Duodenal mucosa (tissue), 2 donors: ENCODE data around the gene ECM2.

Experiments used
- H3K27ac ChIP-seq: one replicate; pipeline ENCODE4 v1.7.0; 2013; ENCODE audit warnings: low read depth, low read length
- H3K27me3 ChIP-seq, 2 donors: one replicate each; pipeline ENCODE4 v1.7.0; 2013; ENCODE audit warnings: low read length in 2 of 2, control low read depth in 1 of 2; ENCODE audit not compliant: insufficient read depth in 2 of 2, control insufficient read depth in 1 of 2
- H3K36me3 ChIP-seq, 2 donors: one replicate each; pipeline ENCODE4 v1.7.0; 2013; ENCODE audit warnings: low read length in 2 of 2, control low read depth in 1 of 2; ENCODE audit not compliant: insufficient read depth in 2 of 2, control insufficient read depth in 1 of 2
- H3K4me1 ChIP-seq, 2 donors: one replicate each; pipeline ENCODE4 v1.7.0; 2013; ENCODE audit warnings: low read length in 2 of 2, control low read depth in 1 of 2; ENCODE audit not compliant: insufficient read depth in 2 of 2, control insufficient read depth in 1 of 2
- H3K4me3 ChIP-seq, 2 donors: one replicate each; pipeline ENCODE4 v1.7.0; 2013; ENCODE audit warnings: low read length in 2 of 2, low read depth in 1 of 2
- H3K9ac ChIP-seq, 2 donors: one replicate each; pipeline ENCODE4 v1.7.0; 2013; ENCODE audit warnings: low read length in 2 of 2, low read depth in 1 of 2
- H3K9me3 ChIP-seq, 2 donors: one replicate each; pipeline ENCODE4 v1.7.0; 2013; ENCODE audit warnings: low read length in 2 of 2, control low read depth in 1 of 2; ENCODE audit not compliant: control insufficient read depth in 1 of 2

Gene ECM2

DNA sequence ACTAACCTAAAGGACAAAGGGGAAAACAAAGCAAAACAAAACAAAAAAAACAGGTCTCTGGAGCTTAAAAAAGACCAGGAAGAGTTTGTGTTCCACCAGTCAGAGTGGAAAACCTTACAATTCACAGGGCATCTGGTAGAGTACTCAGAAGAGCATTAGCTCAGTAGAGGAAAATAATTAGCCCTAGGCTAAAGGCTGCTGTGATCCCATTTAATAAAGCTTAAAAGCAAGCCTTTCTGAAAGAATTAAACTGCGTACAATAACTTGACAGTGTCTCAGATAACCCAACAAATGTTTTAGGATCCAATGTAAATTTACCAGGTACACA is 7.3 kb downstream of the ECM2 start:
- Histone ChIP-seq H3K4me1 (peaks cover 0 to under 1% of the 10 kb centered on the region in 2 donors), H3K9me3 (no peaks in the 10 kb centered on the region), H3K9ac (no peak overlapping the region), H3K27me3 (no peaks in the 10 kb centered on the region), H3K4me3 (no peak overlapping the region), H3K27ac (no peak overlapping the region), H3K36me3 (no peaks in the 10 kb centered on the region)

DNA sequence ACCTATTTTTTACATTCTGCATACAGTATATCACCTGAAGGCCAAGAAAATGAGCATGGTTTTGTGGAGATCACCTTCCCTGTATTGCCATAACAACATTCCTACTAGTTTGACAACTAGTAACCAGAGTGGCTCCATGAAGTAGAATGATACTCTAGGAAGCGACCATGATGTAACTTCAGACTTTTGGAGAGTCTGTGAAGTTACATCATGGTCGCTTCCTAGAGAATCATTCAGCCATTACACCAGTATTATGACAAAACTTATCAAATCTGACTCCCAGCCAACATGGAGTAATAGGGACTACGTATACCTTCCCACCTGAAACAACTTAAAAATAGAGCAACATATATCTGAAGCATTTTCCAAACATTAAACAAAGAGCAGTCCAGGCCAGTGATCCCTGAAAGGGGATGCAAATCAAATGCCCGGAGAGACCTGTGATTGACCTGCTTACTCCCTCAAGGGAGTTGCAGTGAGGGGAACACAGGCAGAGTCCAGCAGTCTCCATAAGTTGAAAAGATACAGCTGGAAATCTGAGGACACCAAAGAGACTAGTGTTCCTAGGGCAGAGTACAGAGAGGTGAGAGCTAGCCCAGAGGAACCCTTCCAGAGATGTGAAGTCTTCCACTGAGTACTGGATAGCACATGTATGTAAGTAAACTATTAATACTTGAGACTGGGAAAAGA is 7.8 kb downstream of the ECM2 start:
- Histone ChIP-seq H3K4me1 (peaks cover 0 to 4% of the 10 kb centered on the region in 2 donors), H3K9ac (no peak overlapping the region), H3K9me3 (no peaks in the 10 kb centered on the region), H3K27me3 (no peaks in the 10 kb centered on the region), H3K4me3 (no peak overlapping the region), H3K27ac (no peak overlapping the region), H3K36me3 (no peaks in the 10 kb centered on the region)

DNA sequence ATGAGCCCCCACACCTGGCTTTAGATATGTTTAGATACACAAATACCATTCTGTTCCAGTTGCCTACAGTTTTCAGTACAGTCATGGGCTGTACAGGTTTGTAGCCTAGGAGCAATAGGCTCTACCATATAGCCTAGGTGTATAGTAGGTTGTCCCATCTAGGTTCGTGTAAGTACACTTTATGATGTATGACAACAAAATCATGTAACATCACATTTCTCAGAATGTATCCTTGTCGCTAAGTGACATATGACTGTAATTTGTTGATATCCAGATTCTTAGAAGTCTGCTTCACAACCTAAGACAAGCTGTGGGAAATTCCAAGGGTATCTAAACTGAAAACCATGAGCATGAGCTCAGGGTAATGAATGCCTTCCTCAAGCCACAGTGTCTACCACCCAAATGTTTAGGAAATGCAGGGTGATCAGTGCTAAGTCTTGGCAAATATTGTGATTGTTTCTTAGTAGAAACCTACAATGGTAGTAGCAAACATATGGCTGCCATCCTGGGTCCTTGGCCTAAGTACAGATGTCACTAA is 8.4 kb downstream of the ECM2 start:
- no peak overlapping the region for H3K4me3 ChIP-seq
- no peak overlapping the region for H3K27ac ChIP-seq
- no peak overlapping the region for H3K9ac ChIP-seq
- H3K4me1 ChIP-seq, result peaks cover 0 to 4% of the 10 kb centered on the region in 2 donors
- H3K27me3 ChIP-seq, result no peaks in the 10 kb centered on the region
- H3K9me3 ChIP-seq, result no peaks in the 10 kb centered on the region
- H3K36me3 ChIP-seq, result no peaks in the 10 kb centered on the region

DNA sequence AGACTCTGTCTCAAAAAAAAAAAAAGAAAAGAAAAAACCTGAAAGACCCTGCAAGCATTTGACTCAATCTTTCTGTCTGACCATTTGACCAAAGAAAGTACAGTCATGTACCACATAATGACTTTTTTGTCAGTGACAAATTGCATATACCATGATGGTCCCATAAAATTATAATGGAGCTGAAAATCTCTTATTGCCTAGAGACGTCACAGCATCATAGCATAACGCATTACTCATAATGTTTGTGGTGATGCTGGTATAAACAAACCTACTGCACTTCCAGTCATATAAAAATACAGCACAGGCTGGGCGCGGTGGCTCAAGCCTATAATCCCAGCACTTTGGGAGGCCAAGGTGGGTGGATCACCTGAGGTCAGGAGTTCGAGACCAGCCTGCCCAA is 10.5 kb downstream of the ECM2 start:
- no peaks in the 10 kb centered on the region for H3K27me3 ChIP-seq
- H3K4me3 ChIP-seq, result no peak overlapping the region
- H3K9ac ChIP-seq, result no peak overlapping the region
- H3K9me3 ChIP-seq, result no peaks in the 10 kb centered on the region
- H3K27ac ChIP-seq, result no peak overlapping the region
- H3K4me1 ChIP-seq, result peaks cover 0 to 4% of the 10 kb centered on the region in 2 donors
- H3K36me3 ChIP-seq, result no peaks in the 10 kb centered on the region

DNA sequence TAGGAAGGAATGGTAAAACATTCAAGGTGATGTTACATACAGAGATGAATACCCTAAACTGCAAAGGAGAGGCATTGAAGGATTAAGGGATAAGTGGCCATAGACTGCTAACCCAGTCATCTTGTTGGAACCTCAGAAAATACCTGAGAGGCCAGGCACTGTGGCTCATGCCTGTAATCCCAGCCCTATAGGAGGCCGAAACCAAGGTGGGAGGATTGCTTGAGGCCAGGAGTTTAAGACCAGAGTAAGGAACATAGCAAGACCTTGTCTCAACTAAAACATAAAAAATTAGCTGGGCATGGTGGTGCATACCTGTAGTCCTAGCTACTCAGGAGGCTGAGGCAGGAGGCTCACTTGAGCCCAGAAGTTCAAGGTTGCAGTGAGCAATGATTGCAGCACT is 10.9 kb downstream of the ECM2 start:
- Histone ChIP-seq H3K4me3 (no peak overlapping the region), H3K9me3 (no peaks in the 10 kb centered on the region), H3K27me3 (no peaks in the 10 kb centered on the region), H3K4me1 (peaks cover 0 to 4% of the 10 kb centered on the region in 2 donors), H3K27ac (no peak overlapping the region), H3K9ac (no peak overlapping the region), H3K36me3 (no peaks in the 10 kb centered on the region)

DNA sequence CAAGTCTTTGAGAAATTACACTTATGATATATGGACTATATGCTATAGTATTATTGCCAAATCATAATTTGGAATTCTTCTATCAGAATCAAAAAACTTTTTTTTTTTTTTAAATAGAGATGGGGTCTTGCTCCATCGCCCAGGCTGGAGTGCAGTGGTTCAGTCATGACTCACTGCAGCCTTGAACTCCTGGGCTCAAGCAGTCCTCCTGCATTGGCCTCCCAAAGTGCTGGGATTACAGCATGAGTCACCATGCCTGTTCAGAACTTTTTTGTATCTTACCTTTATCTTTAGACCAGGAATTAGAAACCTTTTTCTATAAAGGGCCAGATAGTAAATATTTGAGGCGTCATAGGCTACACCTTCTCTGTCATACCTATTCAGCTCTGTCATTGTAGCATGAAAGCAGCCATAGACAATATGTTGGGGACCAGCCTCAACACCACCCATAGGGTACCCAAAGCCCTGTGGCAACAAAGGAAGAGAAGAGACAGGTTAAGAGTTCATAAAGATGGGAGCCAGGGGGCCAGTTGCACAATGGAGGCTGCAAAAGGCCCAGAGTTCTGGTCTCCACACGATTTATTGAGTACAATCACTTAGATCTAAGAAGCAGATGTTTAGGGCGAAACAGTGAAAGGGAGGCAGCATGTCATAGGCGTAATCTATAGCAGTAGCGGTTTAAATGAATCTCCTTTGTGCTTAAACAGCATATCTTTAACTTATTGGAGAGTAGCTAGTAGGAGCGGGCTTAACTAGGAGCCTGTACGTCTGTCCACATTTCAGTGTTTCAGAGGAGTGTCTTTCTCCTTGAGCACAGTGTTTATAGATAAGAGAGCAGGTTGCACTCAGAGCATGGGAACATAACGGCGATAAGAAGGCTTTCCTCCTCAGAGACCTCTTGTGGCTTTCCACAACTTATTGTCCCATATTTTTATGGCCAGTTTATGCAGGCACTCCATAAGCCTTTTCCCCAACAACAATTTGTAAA is 12.5 kb downstream of the ECM2 start:
- Histone ChIP-seq H3K4me3 (no peak overlapping the region), H3K27me3 (no peaks in the 10 kb centered on the region), H3K27ac (no peak overlapping the region), H3K4me1 (peaks cover 0 to 4% of the 10 kb centered on the region in 2 donors), H3K36me3 (no peaks in the 10 kb centered on the region), H3K9ac (no peak overlapping the region), H3K9me3 (no peaks in the 10 kb centered on the region)

DNA sequence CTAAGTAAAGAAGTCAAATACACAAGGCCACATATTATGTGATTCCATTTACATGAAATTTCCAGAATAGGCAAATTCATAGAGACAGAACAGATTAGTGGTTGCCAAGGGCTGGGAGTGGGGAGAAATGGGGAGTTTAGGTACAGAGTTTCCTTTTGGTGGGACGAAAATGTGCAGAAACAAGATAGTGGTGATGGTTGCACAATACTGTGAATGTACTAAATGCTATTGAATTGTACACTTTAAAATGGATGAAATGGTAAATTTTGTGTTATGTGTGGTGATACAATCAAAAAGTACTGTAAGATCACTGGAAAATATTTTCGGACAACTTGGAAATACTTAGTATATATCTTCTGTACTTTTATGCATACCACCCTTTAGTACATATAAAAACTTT is 15.0 kb downstream of the ECM2 start:
- Histone ChIP-seq H3K4me1 (peaks cover 0 to 4% of the 10 kb centered on the region in 2 donors), H3K9me3 (no peaks in the 10 kb centered on the region), H3K27me3 (no peaks in the 10 kb centered on the region), H3K9ac (no peak overlapping the region), H3K36me3 (no peaks in the 10 kb centered on the region), H3K4me3 (no peak overlapping the region), H3K27ac (no peak overlapping the region)

DNA sequence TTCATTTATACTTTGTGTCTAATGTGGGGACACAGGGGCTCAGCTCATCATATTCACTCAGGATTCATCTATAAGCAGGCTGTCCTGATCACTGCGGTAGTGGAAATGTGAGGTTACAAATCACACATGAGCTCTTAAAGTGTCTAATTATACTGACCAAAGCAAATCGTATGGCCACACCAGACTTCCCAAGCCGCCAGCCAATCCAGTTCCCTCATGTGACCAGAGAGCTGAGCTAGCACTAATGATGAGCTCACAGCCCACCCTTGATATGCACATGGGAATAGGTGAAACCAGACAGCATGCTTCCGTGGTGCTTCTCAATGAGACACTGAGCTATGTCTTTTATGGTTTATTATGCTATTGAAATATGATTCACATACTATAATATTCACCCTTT is 17.6 kb downstream of the ECM2 start:
- Histone ChIP-seq H3K9me3 (no peaks in the 10 kb centered on the region), H3K27me3 (no peaks in the 10 kb centered on the region), H3K4me1 (peaks cover 0 to under 1% of the 10 kb centered on the region in 2 donors), H3K4me3 (no peak overlapping the region), H3K36me3 (no peaks in the 10 kb centered on the region), H3K27ac (no peak overlapping the region), H3K9ac (no peak overlapping the region)

DNA sequence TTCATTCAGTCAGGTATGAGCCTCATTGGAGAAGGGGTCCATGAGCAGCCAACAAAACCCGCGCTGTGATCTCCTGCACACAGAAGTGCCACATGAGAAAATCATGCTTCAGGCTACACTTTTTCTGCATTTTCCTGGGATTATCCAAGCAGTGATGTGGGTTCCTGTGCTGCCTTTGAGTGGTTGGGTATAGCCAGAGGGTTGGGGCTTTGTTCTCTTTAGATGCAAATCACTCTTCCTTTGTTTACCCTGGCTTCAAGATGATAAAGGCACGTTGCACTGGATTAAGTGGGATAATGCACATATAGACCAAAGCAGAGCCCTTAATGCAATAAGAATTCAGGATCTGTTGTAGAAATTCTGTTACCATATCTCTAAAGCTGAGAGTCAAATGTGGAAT is 18.7 kb downstream of the ECM2 start:
- H3K4me3 ChIP-seq, result no peak overlapping the region
- H3K4me1 ChIP-seq, result no peaks in the 10 kb centered on the region
- H3K36me3 ChIP-seq, result no peaks in the 10 kb centered on the region
- H3K9ac ChIP-seq, result no peak overlapping the region
- H3K9me3 ChIP-seq, result no peaks in the 10 kb centered on the region
- no peak overlapping the region for H3K27ac ChIP-seq
- H3K27me3 ChIP-seq, result no peaks in the 10 kb centered on the region

DNA sequence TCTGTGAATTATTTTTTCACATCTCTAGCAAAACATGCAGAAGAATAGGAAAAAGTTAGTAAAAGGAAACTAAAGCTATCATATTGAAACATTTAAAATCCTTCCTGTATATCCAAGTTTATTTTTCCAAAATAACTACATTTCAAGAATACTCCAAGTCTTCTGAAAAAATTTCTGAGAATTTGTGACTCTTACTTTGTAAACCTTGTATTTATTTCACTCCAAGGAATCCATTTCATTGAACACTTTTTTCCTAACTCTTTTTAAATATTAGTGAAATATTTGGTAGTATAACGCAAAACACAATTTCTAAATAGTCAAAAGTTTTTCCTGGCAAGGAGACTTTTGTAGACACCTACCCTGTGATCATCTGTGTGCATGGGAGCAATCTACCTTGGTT is 19.3 kb downstream of the ECM2 start:
- Histone ChIP-seq H3K27me3 (no peaks in the 10 kb centered on the region), H3K4me3 (no peak overlapping the region), H3K9me3 (no peaks in the 10 kb centered on the region), H3K9ac (no peak overlapping the region), H3K27ac (no peak overlapping the region), H3K4me1 (no peaks in the 10 kb centered on the region), H3K36me3 (no peaks in the 10 kb centered on the region)
